ENCODE measurements around the gene MAP3K9. TPM values are rescaled to one million over a fixed set of nuclear protein-coding genes. Genes with fewer than 3 reads are reported as not detected.

MAP3K9 gene
- total and polyA plus RNA-seq, 8 donors, result 0.46 to 11.0 (median 7.1) TPM

GRCh38 chr14:70759398-70759797 lies 49.9 kb downstream of the MAP3K9 start:
- WGBS, 5 donors, result 87 to 100% (median 96%) methylated on average over 1 of the region's 1 CpG
- intact Hi-C loops (cut with DNase I; ENCODE audit: low total_unique reads), result no loop called here
- Histone ChIP-seq H3K27me3 (no peaks in the 10 kb centered on the region), H3K4me3 (no peak overlapping the region), H3K4me1 (peaks cover 4 to 15% (median 9%) of the 10 kb centered on the region in 4 donors), H3K27ac (no peak overlapping the region), H3K9me3 (no peaks in the 10 kb centered on the region), H3K36me3 (peaks cover 0 to 22% (median 12%) of the 10 kb centered on the region in 4 donors)
- TF ChIP-seq, protein P1, sequence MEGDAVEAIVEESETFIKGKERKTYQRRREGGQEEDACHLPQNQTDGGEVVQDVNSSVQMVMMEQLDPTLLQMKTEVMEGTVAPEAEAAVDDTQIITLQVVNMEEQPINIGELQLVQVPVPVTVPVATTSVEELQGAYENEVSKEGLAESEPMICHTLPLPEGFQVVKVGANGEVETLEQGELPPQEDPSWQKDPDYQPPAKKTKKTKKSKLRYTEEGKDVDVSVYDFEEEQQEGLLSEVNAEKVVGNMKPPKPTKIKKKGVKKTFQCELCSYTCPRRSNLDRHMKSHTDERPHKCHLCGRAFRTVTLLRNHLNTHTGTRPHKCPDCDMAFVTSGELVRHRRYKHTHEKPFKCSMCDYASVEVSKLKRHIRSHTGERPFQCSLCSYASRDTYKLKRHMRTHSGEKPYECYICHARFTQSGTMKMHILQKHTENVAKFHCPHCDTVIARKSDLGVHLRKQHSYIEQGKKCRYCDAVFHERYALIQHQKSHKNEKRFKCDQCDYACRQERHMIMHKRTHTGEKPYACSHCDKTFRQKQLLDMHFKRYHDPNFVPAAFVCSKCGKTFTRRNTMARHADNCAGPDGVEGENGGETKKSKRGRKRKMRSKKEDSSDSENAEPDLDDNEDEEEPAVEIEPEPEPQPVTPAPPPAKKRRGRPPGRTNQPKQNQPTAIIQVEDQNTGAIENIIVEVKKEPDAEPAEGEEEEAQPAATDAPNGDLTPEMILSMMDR (IDR thresholded peaks at IDR 0.05), result no peak
- TF ChIP-seq POLR2AphosphoS5 (IDR thresholded peaks at IDR 0.05) (no peak), EP300 (IDR thresholded peaks at IDR 0.05) (no peak), POLR2A (IDR thresholded peaks at IDR 0.05) (no peak)
- DNase-seq, result no peak

- Histone ChIP-seq H3K36me3 (peaks cover 0 to 18% (median 10%) of the 10 kb centered on the region in 4 donors), H3K27me3 (no peaks in the 10 kb centered on the region), H3K4me3 (no peak overlapping the region), H3K9me3 (no peaks in the 10 kb centered on the region), H3K27ac (peak overlapping the region in 4 of 5 donors; percentile 11 to 75 (median 44)), H3K4me1 (peaks cover 15 to 31% (median 23%) of the 10 kb centered on the region in 4 donors)
- intact Hi-C loops (cut with DNase I; ENCODE audit: low total_unique reads), result no loop called here
- no peak for DNase-seq
- TF ChIP-seq POLR2A (IDR thresholded peaks at IDR 0.05) (no peak), POLR2AphosphoS5 (IDR thresholded peaks at IDR 0.05) (no peak), EP300 (IDR thresholded peaks at IDR 0.05) (no peak)
- TF ChIP-seq, protein P1 (IDR thresholded peaks at IDR 0.05), result no peak
These were observed 53.7 kb downstream of the MAP3K9 start for GRCh38 chr14:70755655-70756054.

DNA sequence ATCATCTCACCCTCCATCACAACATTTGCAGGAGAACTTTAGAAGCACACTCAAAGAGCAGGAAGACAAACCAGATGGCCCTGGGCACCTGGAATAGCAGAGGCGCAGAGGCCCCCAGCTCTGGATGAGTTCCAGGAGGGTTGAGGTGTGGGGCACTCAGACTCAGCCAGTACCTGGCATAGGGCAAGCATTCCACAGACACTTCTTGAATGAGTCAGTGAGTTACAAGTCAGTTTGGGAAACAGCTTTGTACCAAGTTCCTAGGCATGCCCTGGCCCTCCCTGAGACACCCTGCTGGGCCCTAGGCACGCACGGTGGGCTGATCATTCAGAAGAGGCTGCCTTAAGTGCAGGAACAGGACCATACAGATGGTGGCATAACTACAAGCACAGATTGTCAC lies 54.3 kb downstream of the MAP3K9 start:
- Histone ChIP-seq H3K27ac (peak overlapping the region in 4 of 5 donors; percentile 11 to 75 (median 44)), H3K9me3 (no peaks in the 10 kb centered on the region), H3K4me1 (peaks cover 15 to 31% (median 23%) of the 10 kb centered on the region in 4 donors), H3K4me3 (no peak overlapping the region), H3K36me3 (peaks cover 0 to 11% (median 5%) of the 10 kb centered on the region in 4 donors), H3K27me3 (no peaks in the 10 kb centered on the region)
- 36 to 53% (median 50%) methylated on average over 3 of the region's 3 CpGs for WGBS, 5 donors
- intact Hi-C loops (cut with DNase I; ENCODE audit: low total_unique reads), result no loop called here
- peak; percentile 46 to 57 for DNase-seq
- TF ChIP-seq POLR2AphosphoS5 (IDR thresholded peaks at IDR 0.05) (no peak), EP300 (IDR thresholded peaks at IDR 0.05) (no peak), POLR2A (IDR thresholded peaks at IDR 0.05) (no peak)
- TF ChIP-seq, protein P1 (IDR thresholded peaks at IDR 0.05), result no peak

DNA sequence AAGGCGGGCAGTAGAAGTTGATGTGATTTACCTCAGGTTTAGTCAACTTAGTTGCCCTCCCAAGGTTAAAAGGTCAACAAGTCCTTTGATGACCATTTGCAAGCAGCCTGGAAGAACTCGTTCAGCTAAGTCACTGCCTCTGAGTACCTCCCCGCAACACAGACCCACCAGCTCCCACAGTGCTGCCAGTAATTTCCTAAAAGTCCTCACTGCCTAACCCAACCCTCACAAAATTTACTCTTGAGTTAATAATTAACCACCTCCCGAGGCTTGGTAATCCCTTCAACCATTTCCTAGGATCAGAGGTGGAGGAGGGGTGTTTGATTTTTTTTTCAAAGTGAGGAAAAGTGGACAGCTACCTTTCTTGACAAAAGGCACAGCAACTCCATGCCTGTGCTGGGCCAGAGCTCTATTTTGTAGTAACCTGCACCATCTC lies 55.8 kb downstream of the MAP3K9 start:
- H3K27me3 ChIP-seq, result no peaks in the 10 kb centered on the region
- H3K4me3 ChIP-seq, result no peak overlapping the region
- no peak for TF ChIP-seq EP300 (IDR thresholded peaks at IDR 0.05)
- peak in 1 of 3 donors; percentile 37 for TF ChIP-seq POLR2AphosphoS5 (IDR thresholded peaks at IDR 0.05)
- peak; percentile 48 to 80 for DNase-seq
- 25 to 58% (median 45%) methylated on average over 4 of the region's 4 CpGs for WGBS, 5 donors
- intact Hi-C loops (cut with DNase I; ENCODE audit: low total_unique reads), result no loop called here
- peaks cover 0 to 8% (median 2%) of the 10 kb centered on the region in 4 donors for H3K36me3 ChIP-seq
- peaks cover 15 to 31% (median 23%) of the 10 kb centered on the region in 4 donors for H3K4me1 ChIP-seq
- H3K9me3 ChIP-seq, result no peaks in the 10 kb centered on the region
- H3K27ac ChIP-seq, result peak overlapping the region; percentile 51 to 75 (median 63)

- no peaks in the 10 kb centered on the region for H3K27me3 ChIP-seq
- intact Hi-C loops (cut with DNase I; ENCODE audit: low total_unique reads), result no loop called here
- no peak for DNase-seq
- 29 to 66% (median 44%) methylated on average over 3 of the region's 3 CpGs for WGBS, 5 donors
- H3K36me3 ChIP-seq, result peaks cover 0 to 13% (median 5%) of the 10 kb centered on the region in 4 donors
- TF ChIP-seq POLR2A (IDR thresholded peaks at IDR 0.05), result no peak
- no peak for TF ChIP-seq EP300 (IDR thresholded peaks at IDR 0.05)
- TF ChIP-seq, protein P1 (IDR thresholded peaks at IDR 0.05), result no peak
- TF ChIP-seq POLR2AphosphoS5 (IDR thresholded peaks at IDR 0.05), result no peak
- no peaks in the 10 kb centered on the region for H3K9me3 ChIP-seq
- no peak overlapping the region for H3K4me3 ChIP-seq
- no peak overlapping the region for H3K27ac ChIP-seq
- H3K4me1 ChIP-seq, result peaks cover 8 to 12% (median 10%) of the 10 kb centered on the region in 4 donors
These were observed 60.9 kb downstream of the MAP3K9 start for GRCh38 chr14:70748422-70748821.

All from stomach (tissue), 9 donors.